ENCODE results near the gene CARD9. TPM values are rescaled to one million over a fixed set of nuclear protein-coding genes. Genes with fewer than 3 reads are reported as not detected.

CARD9 gene
- total and polyA plus RNA-seq, 2 experiments from 2014 or later = 0.11 to 0.60 TPM

DNA sequence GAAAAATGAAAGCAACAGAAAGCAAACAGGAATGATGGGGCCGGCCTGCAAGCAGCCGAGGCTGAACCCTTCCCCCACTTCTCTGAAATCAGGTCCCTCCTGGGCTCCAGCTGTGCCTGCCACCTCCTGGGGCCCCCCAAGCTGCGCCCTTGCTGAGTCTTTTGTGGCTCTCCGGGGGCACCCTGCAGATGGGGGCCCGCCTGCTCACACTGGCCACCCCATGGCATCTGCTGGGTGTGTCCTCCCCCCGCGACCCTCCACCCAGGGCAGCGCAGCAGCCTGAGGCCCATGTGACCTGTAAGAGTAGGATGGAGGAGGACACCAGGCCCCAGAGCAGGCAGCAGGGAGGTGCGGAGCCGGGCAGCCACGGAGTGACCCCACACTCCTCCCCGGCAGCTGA, 40.4 kb downstream of the CARD9 start:
- H2AFZ ChIP-seq = no peak overlapping the region
- no peak overlapping the region for H3K4me3 ChIP-seq
- H3K9me2 ChIP-seq (ENCODE audit: insufficient read depth) = no peaks in the 10 kb centered on the region
- H3K27ac ChIP-seq = no peak overlapping the region
- H3F3A ChIP-seq (ENCODE audit: insufficient read depth) = no peaks in the 10 kb centered on the region
- no peaks in the 10 kb centered on the region for H3K9me3 ChIP-seq (ENCODE audit: low read depth)
- H3K36me3 ChIP-seq (ENCODE audit: low read depth) = no peaks in the 10 kb centered on the region
- 91 to 97% methylated on average over 12 of the region's 12 CpGs for WGBS, 2 experiments (ENCODE audit: low coverage in 1 of 2, low lambda C conversion rate in 2 of 2, missing lambda C conversion rate in 2 of 2)
- H3K4me2 ChIP-seq (ENCODE audit: unreplicated experiment) = no peak overlapping the region
- TF ChIP-seq EZH2 (IDR thresholded peaks at IDR 0.05; ENCODE audit: insufficient read depth, poor library complexity, severe bottlenecking) = no peak
- TF ChIP-seq EZH2phosphoT487 (IDR thresholded peaks at IDR 0.05; ENCODE audit: insufficient read depth, low read depth) = no peak
- no peak for DNase-seq
- in situ Hi-C loops (cut with MboI) = no loop called here
- no peaks in the 10 kb centered on the region for H4K20me1 ChIP-seq (ENCODE audit: insufficient read depth)
- peaks cover 7% of the 10 kb centered on the region; the same call in 1 of the 2 replicates for H3K4me1 ChIP-seq (ENCODE audit: insufficient read depth)
- H3K9ac ChIP-seq = no peak overlapping the region
- peaks cover 64% of the 10 kb centered on the region for H3K79me2 ChIP-seq (ENCODE audit: insufficient read depth)
- no peaks in the 10 kb centered on the region for H3K27me3 ChIP-seq (replicated peaks; ENCODE audit: insufficient read depth)

GRCh38 chr9:136332482-136332983, 40.9 kb downstream of the CARD9 start:
- H2AFZ ChIP-seq = no peak overlapping the region
- H3K4me2 ChIP-seq (ENCODE audit: unreplicated experiment) = no peak overlapping the region
- H3K4me3 ChIP-seq = no peak overlapping the region
- DNase-seq = no peak
- no peak overlapping the region for H3K9ac ChIP-seq
- H3K9me2 ChIP-seq (ENCODE audit: insufficient read depth) = no peaks in the 10 kb centered on the region
- no peaks in the 10 kb centered on the region for H3F3A ChIP-seq (ENCODE audit: insufficient read depth)
- no peaks in the 10 kb centered on the region for H3K27me3 ChIP-seq (replicated peaks; ENCODE audit: insufficient read depth)
- peaks cover 7% of the 10 kb centered on the region; the same call in 1 of the 2 replicates for H3K4me1 ChIP-seq (ENCODE audit: insufficient read depth)
- in situ Hi-C loops (cut with MboI) = no loop called here
- no peaks in the 10 kb centered on the region for H3K36me3 ChIP-seq (ENCODE audit: low read depth)
- WGBS, 2 experiments (ENCODE audit: low coverage in 1 of 2, low lambda C conversion rate in 2 of 2, missing lambda C conversion rate in 2 of 2) = 72 to 78% methylated on average over 11 of the region's 11 CpGs
- TF ChIP-seq EZH2 (IDR thresholded peaks at IDR 0.05; ENCODE audit: insufficient read depth, poor library complexity, severe bottlenecking) (no peak), EZH2phosphoT487 (IDR thresholded peaks at IDR 0.05; ENCODE audit: insufficient read depth, low read depth) (no peak)
- no peak overlapping the region for H3K27ac ChIP-seq
- H3K9me3 ChIP-seq (ENCODE audit: low read depth) = no peaks in the 10 kb centered on the region
- H3K79me2 ChIP-seq (ENCODE audit: insufficient read depth) = peaks cover 66% of the 10 kb centered on the region
- H4K20me1 ChIP-seq (ENCODE audit: insufficient read depth) = no peaks in the 10 kb centered on the region

- DNase-seq = no peak
- no peak for TF ChIP-seq EZH2 (IDR thresholded peaks at IDR 0.05; ENCODE audit: insufficient read depth, poor library complexity, severe bottlenecking)
- TF ChIP-seq EZH2phosphoT487 (IDR thresholded peaks at IDR 0.05; ENCODE audit: insufficient read depth, low read depth) = no peak
- H2AFZ ChIP-seq = no peak overlapping the region
- H4K20me1 ChIP-seq (ENCODE audit: insufficient read depth) = no peaks in the 10 kb centered on the region
- H3K4me1 ChIP-seq (ENCODE audit: insufficient read depth) = peaks cover 9% of the 10 kb centered on the region
- H3K9me2 ChIP-seq (ENCODE audit: insufficient read depth) = no peaks in the 10 kb centered on the region
- WGBS, 2 experiments (ENCODE audit: low coverage in 1 of 2, low lambda C conversion rate in 2 of 2, missing lambda C conversion rate in 2 of 2) = 88 to 91% methylated on average over 30 to 45 of the region's 46 CpGs
- no peak overlapping the region for H3K27ac ChIP-seq
- in situ Hi-C loops (cut with MboI) = no loop called here
- H3F3A ChIP-seq (ENCODE audit: insufficient read depth) = no peaks in the 10 kb centered on the region
- H3K9ac ChIP-seq = no peak overlapping the region
- H3K27me3 ChIP-seq (replicated peaks; ENCODE audit: insufficient read depth) = no peaks in the 10 kb centered on the region
- H3K4me2 ChIP-seq (ENCODE audit: unreplicated experiment) = no peak overlapping the region
- H3K9me3 ChIP-seq (ENCODE audit: low read depth) = no peaks in the 10 kb centered on the region
- peaks cover 66% of the 10 kb centered on the region for H3K79me2 ChIP-seq (ENCODE audit: insufficient read depth)
- no peak overlapping the region for H3K4me3 ChIP-seq
- H3K36me3 ChIP-seq (ENCODE audit: low read depth) = no peaks in the 10 kb centered on the region
Observed at GRCh38 chr9:136331556-136332481, 41.6 kb downstream of the CARD9 start.

GRCh38 chr9:136331030-136331429, 42.4 kb downstream of the CARD9 start:
- Histone ChIP-seq H3K4me3 (no peak overlapping the region), H3K9me2 (ENCODE audit: insufficient read depth) (no peaks in the 10 kb centered on the region), H3K4me2 (ENCODE audit: unreplicated experiment) (no peak overlapping the region), H3F3A (ENCODE audit: insufficient read depth) (no peaks in the 10 kb centered on the region), H3K36me3 (ENCODE audit: low read depth) (no peaks in the 10 kb centered on the region), H4K20me1 (ENCODE audit: insufficient read depth) (no peaks in the 10 kb centered on the region), H3K79me2 (ENCODE audit: insufficient read depth) (peaks cover 66% of the 10 kb centered on the region), H3K4me1 (ENCODE audit: insufficient read depth) (peaks cover 17% of the 10 kb centered on the region), H2AFZ (no peak overlapping the region), H3K9ac (no peak overlapping the region), H3K9me3 (ENCODE audit: low read depth) (no peaks in the 10 kb centered on the region), H3K27ac (no peak overlapping the region), H3K27me3 (replicated peaks; ENCODE audit: insufficient read depth) (no peaks in the 10 kb centered on the region)
- 70 to 78% methylated on average over 6 to 14 of the region's 15 CpGs for WGBS, 2 experiments (ENCODE audit: low coverage in 1 of 2, low lambda C conversion rate in 2 of 2, missing lambda C conversion rate in 2 of 2)
- in situ Hi-C loops (cut with MboI) = no loop called here
- TF ChIP-seq EZH2phosphoT487 (IDR thresholded peaks at IDR 0.05; ENCODE audit: insufficient read depth, low read depth) (no peak), EZH2 (IDR thresholded peaks at IDR 0.05; ENCODE audit: insufficient read depth, poor library complexity, severe bottlenecking) (no peak)
- no peak for DNase-seq
